AG08395 (cell line): ENCODE results near the gene NIBAN1.

Source experiments
- DNase-seq: peaks from one replicate; pipeline ENCODE4 v3.0.0; 2012; ENCODE audit warnings: mixed read lengths, low spot score

Gene NIBAN1

GRCh38 chr1:184945029-184945428, 29.3 kb downstream of the NIBAN1 start:
- no peak for DNase-seq

- no peak for DNase-seq
Measured at GRCh38 chr1:184943998-184944397, 30.3 kb downstream of the NIBAN1 start.

GRCh38 chr1:184941735-184942134, 32.6 kb downstream of the NIBAN1 start:
- no peak for DNase-seq

- DNase-seq, result no peak
Measured at GRCh38 chr1:184941410-184941733, 32.9 kb downstream of the NIBAN1 start.

GRCh38 chr1:184940694-184941409, 33.5 kb downstream of the NIBAN1 start:
- no peak for DNase-seq

- DNase-seq, result peak; percentile 41
Measured at GRCh38 chr1:184940226-184940625, 34.1 kb downstream of the NIBAN1 start.

GRCh38 chr1:184937729-184938128, 36.6 kb downstream of the NIBAN1 start:
- no peak for DNase-seq

GRCh38 chr1:184935920-184936798, 38.1 kb downstream of the NIBAN1 start:
- no peak for DNase-seq

GRCh38 chr1:184933944-184934343, 40.4 kb downstream of the NIBAN1 start:
- no peak for DNase-seq

GRCh38 chr1:184932319-184932718, 42.0 kb downstream of the NIBAN1 start:
- no peak for DNase-seq

GRCh38 chr1:184931566-184931965, 42.7 kb downstream of the NIBAN1 start:
- no peak for DNase-seq

- DNase-seq, result no peak
Measured at GRCh38 chr1:184930645-184931044, 43.7 kb downstream of the NIBAN1 start.

- DNase-seq, result no peak
Measured at GRCh38 chr1:184930232-184930631, 44.1 kb downstream of the NIBAN1 start.

GRCh38 chr1:184929711-184930202, 44.6 kb downstream of the NIBAN1 start:
- DNase-seq, result no peak

GRCh38 chr1:184928394-184928793, 45.9 kb downstream of the NIBAN1 start:
- DNase-seq, result no peak
